Panc1 (cell line): ENCODE measurements around the gene TRRAP.

Source experiments
- POLR2AphosphoS5 ChIP-seq: IDR thresholded peaks from 2 replicates; pipeline ENCODE4 v1.6.1; 2012; ENCODE audit warnings: mild to moderate bottlenecking, low read depth, low read length, moderate library complexity
- REST ChIP-seq, 2 experiments: IDR thresholded peaks; 2 replicates each; pipeline ENCODE4 v1.6.1; 2011 to 2012; ENCODE audit warnings: low read depth in 2 of 2, control low read depth in 1 of 2, low read length in 1 of 2, mild to moderate bottlenecking in 1 of 2, moderate library complexity in 1 of 2; ENCODE audit not compliant: insufficient read depth in 1 of 2
- SIN3A ChIP-seq: IDR thresholded peaks from 2 replicates; pipeline ENCODE4 v1.6.1; 2012; ENCODE audit warnings: low read depth, mild to moderate bottlenecking, low read length, moderate library complexity, borderline replicate concordance; ENCODE audit not compliant: insufficient read depth
- TCF7L2 ChIP-seq: IDR thresholded peaks from 2 replicates; pipeline ENCODE4 v1.6.1; 2011; ENCODE audit warnings: mild to moderate bottlenecking, low read depth, low read length, inconsistent platforms
- TF ChIP-seq, protein P1 (sequence below): fragments of 450-650 bp; IDR thresholded peaks from 2 replicates; pipeline ENCODE4 v1.5.1; 2017; ENCODE audit warnings: mild to moderate bottlenecking

- TF ChIP-seq, protein P1, sequence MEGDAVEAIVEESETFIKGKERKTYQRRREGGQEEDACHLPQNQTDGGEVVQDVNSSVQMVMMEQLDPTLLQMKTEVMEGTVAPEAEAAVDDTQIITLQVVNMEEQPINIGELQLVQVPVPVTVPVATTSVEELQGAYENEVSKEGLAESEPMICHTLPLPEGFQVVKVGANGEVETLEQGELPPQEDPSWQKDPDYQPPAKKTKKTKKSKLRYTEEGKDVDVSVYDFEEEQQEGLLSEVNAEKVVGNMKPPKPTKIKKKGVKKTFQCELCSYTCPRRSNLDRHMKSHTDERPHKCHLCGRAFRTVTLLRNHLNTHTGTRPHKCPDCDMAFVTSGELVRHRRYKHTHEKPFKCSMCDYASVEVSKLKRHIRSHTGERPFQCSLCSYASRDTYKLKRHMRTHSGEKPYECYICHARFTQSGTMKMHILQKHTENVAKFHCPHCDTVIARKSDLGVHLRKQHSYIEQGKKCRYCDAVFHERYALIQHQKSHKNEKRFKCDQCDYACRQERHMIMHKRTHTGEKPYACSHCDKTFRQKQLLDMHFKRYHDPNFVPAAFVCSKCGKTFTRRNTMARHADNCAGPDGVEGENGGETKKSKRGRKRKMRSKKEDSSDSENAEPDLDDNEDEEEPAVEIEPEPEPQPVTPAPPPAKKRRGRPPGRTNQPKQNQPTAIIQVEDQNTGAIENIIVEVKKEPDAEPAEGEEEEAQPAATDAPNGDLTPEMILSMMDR = no peak
- no peak for TF ChIP-seq REST (IDR thresholded peaks at IDR 0.05; ENCODE audit: insufficient read depth in 1 of 2, low read depth in 2 of 2, low read length in 1 of 2)
- no peak for TF ChIP-seq TCF7L2
- no peak for TF ChIP-seq POLR2AphosphoS5
- TF ChIP-seq SIN3A = no peak
Observed at GRCh38 chr7:99041526-99041925, 163.2 kb downstream of the TRRAP start.
